OCI-LY7 (cell line): Measurements from ENCODE around the gene LDB3. TPM values are rescaled to one million over a fixed set of nuclear protein-coding genes. Genes with fewer than 3 reads are reported as not detected.

ENCODE experiments used
- BruUV-seq: library from RNA; stranded (reverse); fragments of 400-500 nt; replicated peaks from 2 replicates; lab custom pipeline; 2021; lab: Mats Ljungman, UMichigan
- CTCF ChIA-PET: fragments of 300-600 bp; sonication (Branson Sonifier 250); formaldehyde crosslinking; loops from one replicate; lab custom pipeline; 2022; ENCODE audit warnings: antibody characterized with exemption; ENCODE audit not compliant: unreplicated experiment; lab: Charles Lee
- POLR2A ChIA-PET: fragments of 300-600 bp; sonication (Branson Sonifier 250); formaldehyde crosslinking; loops from one replicate; lab custom pipeline; 2022; ENCODE audit warnings: antibody characterized with exemption; lab: Charles Lee
- DNase-seq: peaks from one replicate; pipeline ENCODE4 v3.0.0-alpha.2; 2015; ENCODE audit warnings: low spot score
- H2AFZ ChIP-seq: fragments of 200-600 bp; sonication (generic), shearing (Covaris generic); 2 replicates; pipeline ENCODE4 v1.6.1; 2014; ENCODE audit warnings: mild to moderate bottlenecking, antibody characterized with exemption, low read length, moderate library complexity
- H3K27ac ChIP-seq: fragments of 200-600 bp; sonication (generic); 2 replicates; pipeline ENCODE4 v1.5.1; 2014; ENCODE audit warnings: mixed run types, low read depth, mild to moderate bottlenecking, moderate library complexity, low read length, inconsistent platforms; ENCODE audit not compliant: poor library complexity, severe bottlenecking
- H3K36me3 ChIP-seq: fragments of 200-600 bp; sonication (generic); 2 replicates; pipeline ENCODE4 v1.6.1; 2014; ENCODE audit warnings: mild to moderate bottlenecking, antibody characterized with exemption, low read length, moderate library complexity, mixed read lengths; ENCODE audit not compliant: insufficient read depth
- H3K4me1 ChIP-seq: fragments of 200-600 bp; sonication (generic); 2 replicates; pipeline ENCODE4 v1.5.1; 2014; ENCODE audit warnings: mild to moderate bottlenecking, low read length; ENCODE audit not compliant: insufficient read depth, poor library complexity, severe bottlenecking
- H3K4me2 ChIP-seq: fragments of 200-600 bp; sonication (generic); 2 replicates; pipeline ENCODE4 v1.6.1; 2014; ENCODE audit warnings: mild to moderate bottlenecking, low read length
- H3K4me3 ChIP-seq: fragments of 200-600 bp; sonication (generic); 2 replicates; pipeline ENCODE4 v1.5.1; 2014; ENCODE audit warnings: mild to moderate bottlenecking, low read depth, low read length; ENCODE audit not compliant: poor library complexity, severe bottlenecking
- H3K79me2 ChIP-seq: fragments of 200-600 bp; sonication (generic); 2 replicates; pipeline ENCODE4 v1.6.1; 2016; ENCODE audit warnings: low read depth, mild to moderate bottlenecking, low read length, moderate library complexity, mixed read lengths; ENCODE audit not compliant: insufficient read depth
- H3K9me2 ChIP-seq: fragments of 200-600 bp; sonication (generic); 2 replicates; pipeline ENCODE4 v1.6.1; 2016; ENCODE audit warnings: mild to moderate bottlenecking, low read length, mixed read lengths; ENCODE audit not compliant: insufficient read depth
- H3K9me3 ChIP-seq: fragments of 200-600 bp; sonication (generic); 2 replicates; pipeline ENCODE4 v1.6.1; 2014; ENCODE audit warnings: mild to moderate bottlenecking, mixed run types, low read length, mixed read lengths
- H4K20me1 ChIP-seq: fragments of 200-600 bp; sonication (generic); 2 replicates; pipeline ENCODE4 v1.6.1; 2014; ENCODE audit warnings: mild to moderate bottlenecking, antibody characterized with exemption, low read length, moderate library complexity, mixed read lengths; ENCODE audit not compliant: insufficient read depth
- CTCF ChIP-seq: fragments of 200-600 bp; sonication (generic); conservative IDR thresholded peaks from 2 replicates; pipeline ENCODE4 v1.5.1; 2014; ENCODE audit warnings: mild to moderate bottlenecking, antibody characterized with exemption, low read length, moderate library complexity, mixed read lengths
- EZH2phosphoT487 ChIP-seq: fragments of 200-600 bp; sonication (generic); IDR thresholded peaks from 2 replicates; pipeline ENCODE4 v1.6.1; 2018; ENCODE audit warnings: low read depth, borderline replicate concordance, mild to moderate bottlenecking, mixed run types, antibody characterized with exemption, low read length, moderate library complexity, mixed read lengths
- intact Hi-C: fragments of 100-400 bp; cut with micrococcal nuclease; formaldehyde crosslinking; loops from one replicate; pipeline ENCODE4 v1.10.0; 2022; ENCODE audit not compliant: unreplicated experiment
- total RNA-seq, 2 experiments: library from RNA; depleted of rRNA in 1 of 2; stranded (reverse); fragments of >200 nt in 1 of 2; shearing (Covaris generic) in 1 of 2; gene quantifications; 2 replicates each; pipeline ENCODE4 v1.2.3, GENCODE V29; 2014 to 2022

LDB3 gene
- total RNA-seq, 2 experiments from 2014 or later = 0.08 TPM; not detected in 1

GRCh38 chr10:86707505-86707904, 39.2 kb downstream of the LDB3 start:
- no TSS peak for BruUV-seq
- TF ChIP-seq EZH2phosphoT487 (no peak), CTCF (no peak)
- Histone ChIP-seq H3K4me3 (no peak overlapping the region), H3K36me3 (no peaks in the 10 kb centered on the region), H3K4me2 (no peak overlapping the region), H4K20me1 (no peaks in the 10 kb centered on the region), H3K9me3 (no peaks in the 10 kb centered on the region), H2AFZ (no peak overlapping the region), H3K9me2 (no peaks in the 10 kb centered on the region), H3K4me1 (peaks cover 14% of the 10 kb centered on the region), H3K79me2 (no peaks in the 10 kb centered on the region), H3K27ac (no peak overlapping the region)
- ChIA-PET POLR2A (interaction anchor here (0.5 kb wide), 1 partner anchor 33 kb away, joined by 3 read pairs; no protein-coding TSS in a partner anchor), CTCF (no interaction called here)
- DNase-seq = no peak
- intact Hi-C loops = no loop called here

- H3K79me2 ChIP-seq = no peaks in the 10 kb centered on the region
- no peak overlapping the region for H2AFZ ChIP-seq
- POLR2A ChIA-PET = interaction anchor here (0.5 kb wide), 1 partner anchor 33 kb away, joined by 3 read pairs; no protein-coding TSS in a partner anchor
- BruUV-seq = no TSS peak
- no peaks in the 10 kb centered on the region for H3K36me3 ChIP-seq
- H3K4me3 ChIP-seq = no peak overlapping the region
- no peaks in the 10 kb centered on the region for H3K9me2 ChIP-seq
- no peaks in the 10 kb centered on the region for H4K20me1 ChIP-seq
- no peak for TF ChIP-seq EZH2phosphoT487
- TF ChIP-seq CTCF = no peak
- intact Hi-C loops = no loop called here
- CTCF ChIA-PET = no interaction called here
- H3K4me1 ChIP-seq = peaks cover 14% of the 10 kb centered on the region
- no peaks in the 10 kb centered on the region for H3K9me3 ChIP-seq
- H3K27ac ChIP-seq = no peak overlapping the region
- H3K4me2 ChIP-seq = no peak overlapping the region
- no peak for DNase-seq
Measured at GRCh38 chr10:86708068-86708782, 39.9 kb downstream of the LDB3 start.

GRCh38 chr10:86708783-86709380, 40.6 kb downstream of the LDB3 start:
- TF ChIP-seq CTCF = no peak
- no peak for TF ChIP-seq EZH2phosphoT487
- Histone ChIP-seq H2AFZ (no peak overlapping the region), H3K4me1 (peaks cover 14% of the 10 kb centered on the region), H3K79me2 (no peaks in the 10 kb centered on the region), H3K9me3 (no peaks in the 10 kb centered on the region), H3K4me3 (no peak overlapping the region), H3K4me2 (no peak overlapping the region), H3K9me2 (no peaks in the 10 kb centered on the region), H4K20me1 (no peaks in the 10 kb centered on the region), H3K27ac (no peak overlapping the region), H3K36me3 (no peaks in the 10 kb centered on the region)
- no peak for DNase-seq
- intact Hi-C loops = no loop called here
- ChIA-PET POLR2A (no interaction called here), CTCF (no interaction called here)
- BruUV-seq = no TSS peak
